Stimulated activated CD8-positive, alpha-beta memory T cell treated with anti-CD3 and anti-CD28 coated beads, Interleukin-2, amount 100 ng/mL, for 1 hour (primary cell): ENCODE results near the gene TMEM221.

Experiments used
- DNase-seq, 2 donors: peaks; one replicate each; pipeline ENCODE4 v3.0.0-alpha.2; 2020; ENCODE audit warnings: low read depth in 2 of 2

TMEM221 gene

GRCh38 chr19:17473041-17473440 is 24.6 kb upstream of the TMEM221 start:
- DNase-seq = no peak

GRCh38 chr19:17471410-17472125 is 23.1 kb upstream of the TMEM221 start:
- DNase-seq = no peak

- peak; percentile 75 to 79 for DNase-seq
These were observed 21.8 kb upstream of the TMEM221 start, which contains the start of gene SLC27A1 for GRCh38 chr19:17470068-17470841. SLC27A1 (plus strand) TSS chr19:17470524; CDS start chr19:17470541, 17 bp downstream.

GRCh38 chr19:17469481-17470067 is 21.1 kb upstream of the TMEM221 start:
- peak; percentile 84 to 91 for DNase-seq

GRCh38 chr19:17469092-17469480 is 20.6 kb upstream of the TMEM221 start:
- DNase-seq = no peak

- DNase-seq = no peak
These were observed 20.0 kb upstream of the TMEM221 start for GRCh38 chr19:17468302-17469091.

GRCh38 chr19:17467471-17468301 is 19.2 kb upstream of the TMEM221 start:
- DNase-seq = no peak

GRCh38 chr19:17466487-17466850 is 18.0 kb upstream of the TMEM221 start:
- DNase-seq = no peak

- DNase-seq = no peak
These were observed 12.1 kb upstream of the TMEM221 start, which contains the start of gene NXNL1 for GRCh38 chr19:17460372-17461230. NXNL1 (minus strand) TSS chr19:17460926; CDS start chr19:17460869, 57 bp downstream.

GRCh38 chr19:17458970-17459369 is 10.5 kb upstream of the TMEM221 start:
- no peak for DNase-seq

- no peak for DNase-seq
These were observed 9.1 kb upstream of the TMEM221 start for GRCh38 chr19:17457616-17458015.

GRCh38 chr19:17456127-17456526 is 7.7 kb upstream of the TMEM221 start:
- DNase-seq = no peak

GRCh38 chr19:17455308-17456123 is 7.0 kb upstream of the TMEM221 start:
- no peak for DNase-seq

GRCh38 chr19:17454576-17455071 is 6.2 kb upstream of the TMEM221 start:
- no peak for DNase-seq

GRCh38 chr19:17451820-17452219 is 3.4 kb upstream of the TMEM221 start:
- DNase-seq = no peak

GRCh38 chr19:17450264-17451075 is 2.0 kb upstream of the TMEM221 start:
- DNase-seq = no peak

GRCh38 chr19:17447704-17448130 is 751 bp downstream of the TMEM221 start:
- no peak for DNase-seq
